ENCODE measurements around the gene MROH7. TPM values are rescaled to one million over a fixed set of nuclear protein-coding genes. Genes with fewer than 3 reads are reported as not detected.

The MROH7 gene
- total and polyA plus RNA-seq, 2 of the 13 experiments (the other 11 are each of a cell fraction or from before 2014, with no cell fraction given): 0.09 TPM

GRCh38 chr1:54715493-54716298 is 74.1 kb downstream of the MROH7 start, which contains the start of gene TTC4:
Gene TTC4 (plus strand): TSS chr1:54715861. CDS start chr1:54715909, 48 bp downstream.
- TSS peak; percentile 82 for BruUV-seq (replicated peaks)
- Histone ChIP-seq H3K79me2 (ENCODE audit: insufficient read depth, low read length) (peaks cover 19% of the 10 kb centered on the region), H3K27me3 (ENCODE audit: control insufficient read depth in 1 of 2, insufficient read depth in 2 of 2, low read length in 2 of 2) (peaks cover 0 to 14% of the 10 kb centered on the region in 2 experiments; a peak in 2 of 5 replicates), H3K36me3 (replicated peaks in 1 of 2; ENCODE audit: control insufficient read depth in 1 of 2, insufficient read depth in 2 of 2, low read length in 2 of 2) (peaks cover 1 to 13% of the 10 kb centered on the region in 2 experiments; a peak in 3 of 5 replicates), H3K9ac (ENCODE audit: insufficient read depth, low read depth, low read length) (peak within 1 kb of the TSS; percentile 83), H3K27ac (ENCODE audit: extremely low read length, insufficient read depth, low read length) (peak within 1 kb of the TSS; percentile 50), H3K9me3 (ENCODE audit: low read length) (no peaks in the 10 kb centered on the region), H3K4me1 (ENCODE audit: insufficient read depth, low read length) (peaks cover 37% of the 10 kb centered on the region), H3K4me2 (ENCODE audit: low read depth, low read length) (peak within 1 kb of the TSS; percentile 88), H3K4me3 (replicated peaks in 1 of 3; ENCODE audit: insufficient read depth in 1 of 3, low read depth in 2 of 3, low read length in 3 of 3) (peak within 1 kb of the TSS; percentile 78 to 88 (median 85)), H2AFZ (ENCODE audit: low read length) (peak within 1 kb of the TSS; percentile 73), H4K20me1 (ENCODE audit: insufficient read depth, low read length) (no peaks in the 10 kb centered on the region)
- intact Hi-C loops (cut with micrococcal nuclease; ENCODE audit: unreplicated experiment) (loop anchor here (2.0 to 5.0 kb wide), 4 partner anchors 15 to 878 kb away; partner anchors contain the start of gene NDC1), in situ Hi-C loops (cut with HindIII; ENCODE audit: extremely low pct_ligation_motif_present, low pct_unique_long_range_greater_than_20kb) (no loop called here)
- ATAC-seq: peak; percentile 96
- ChIA-PET POLR2A (interaction anchor here (0.6 to 1.3 kb wide), 3 partner anchors 9 to 48 kb away, joined by 3 to 4 read pairs (median 3); partner anchors contain the start of gene PARS2), CTCF (ENCODE audit: low intra/inter-chr PET ratio, low total read pairs) (no interaction called here)
- WGBS (ENCODE audit: low lambda C conversion rate): under 1% methylated on average over 29 of the region's 51 CpGs
- DNase-seq (ENCODE audit: low spot score): peak; percentile 66
- FAIRE-seq: no peak
- TF ChIP-seq ZNF383 (CRISPR knock-in tag; IDR thresholded peaks at IDR 0.05; ENCODE audit: borderline replicate concordance) (0 out of 2 replicates have a peak, but pooled peaks have one; percentile 22), ZNF512 (CRISPR knock-in tag; IDR thresholded peaks at IDR 0.05) (no peak), POLR2A (IDR thresholded peaks at IDR 0.05; ENCODE audit: insufficient read depth in 1 of 2, low read depth in 2 of 2, low read length in 2 of 2) (peak; percentile 89 to 92), ZZZ3 (CRISPR knock-in tag; IDR thresholded peaks at IDR 0.05; ENCODE audit: borderline replicate concordance) (peak; percentile 87; the same call in 1 of the 2 replicates), ZNF547 (CRISPR knock-in tag; IDR thresholded peaks at IDR 0.05) (peak; percentile 81), ZNF580 (CRISPR knock-in tag; IDR thresholded peaks at IDR 0.05; ENCODE audit: borderline replicate concordance, low read depth) (no peak), SNAPC5 (CRISPR knock-in tag; IDR thresholded peaks at IDR 0.05; ENCODE audit: borderline replicate concordance) (peak; percentile 71; the same call in 1 of the 2 replicates), ZNF121 (CRISPR knock-in tag; IDR thresholded peaks at IDR 0.05) (no peak), RFXANK (CRISPR knock-in tag; IDR thresholded peaks at IDR 0.05) (peak; percentile 66; the same call in 1 of the 2 replicates), TMF1 (CRISPR knock-in tag; IDR thresholded peaks at IDR 0.05; ENCODE audit: low read depth) (no peak), ZBTB3 (CRISPR knock-in tag; IDR thresholded peaks at IDR 0.05; ENCODE audit: borderline replicate concordance, low read depth) (no peak), ZNF124 (CRISPR knock-in tag; IDR thresholded peaks at IDR 0.05) (peak; percentile 45; the same call in 1 of the 2 replicates), ZKSCAN1 (IDR thresholded peaks at IDR 0.05; ENCODE audit: low read length) (no peak), SETDB1 (CRISPR knock-in tag; IDR thresholded peaks at IDR 0.05; ENCODE audit: borderline replicate concordance) (no peak), PTBP1 (IDR thresholded peaks at IDR 0.05; ENCODE audit: low read depth, low read length, poor library complexity, severe bottlenecking) (peak; percentile 92), NCOR1 (IDR thresholded peaks at IDR 0.05; ENCODE audit: borderline replicate concordance, low read length) (no peak), RNF2 (conservative IDR thresholded peaks at IDR 0.05; ENCODE audit: low read depth) (no peak), HMG20B (CRISPR knock-in tag; conservative IDR thresholded peaks at IDR 0.05) (0 out of 2 replicates have a peak, but pooled peaks have one; percentile 21), U2AF1 (optimal IDR thresholded peaks at IDR 0.05; ENCODE audit: low read depth, low read length) (peak; percentile 92)
- TF ChIP-seq, protein P1, sequence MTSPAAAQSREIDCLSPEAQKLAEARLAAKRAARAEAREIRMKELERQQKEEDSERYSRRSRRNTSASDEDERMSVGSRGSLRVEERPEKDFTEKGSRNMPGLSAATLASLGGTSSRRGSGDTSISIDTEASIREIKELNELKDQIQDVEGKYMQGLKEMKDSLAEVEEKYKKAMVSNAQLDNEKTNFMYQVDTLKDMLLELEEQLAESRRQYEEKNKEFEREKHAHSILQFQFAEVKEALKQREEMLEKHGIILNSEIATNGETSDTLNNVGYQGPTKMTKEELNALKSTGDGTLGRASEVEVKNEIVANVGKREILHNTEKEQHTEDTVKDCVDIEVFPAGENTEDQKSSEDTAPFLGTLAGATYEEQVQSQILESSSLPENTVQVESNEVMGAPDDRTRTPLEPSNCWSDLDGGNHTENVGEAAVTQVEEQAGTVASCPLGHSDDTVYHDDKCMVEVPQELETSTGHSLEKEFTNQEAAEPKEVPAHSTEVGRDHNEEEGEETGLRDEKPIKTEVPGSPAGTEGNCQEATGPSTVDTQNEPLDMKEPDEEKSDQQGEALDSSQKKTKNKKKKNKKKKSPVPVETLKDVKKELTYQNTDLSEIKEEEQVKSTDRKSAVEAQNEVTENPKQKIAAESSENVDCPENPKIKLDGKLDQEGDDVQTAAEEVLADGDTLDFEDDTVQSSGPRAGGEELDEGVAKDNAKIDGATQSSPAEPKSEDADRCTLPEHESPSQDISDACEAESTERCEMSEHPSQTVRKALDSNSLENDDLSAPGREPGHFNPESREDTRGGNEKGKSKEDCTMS (CRISPR knock-in tag; conservative IDR thresholded peaks at IDR 0.05): no peak

All from HepG2 (cell line).